Liver (tissue), 9 donors: ENCODE measurements around the gene DDX39A. TPM values are rescaled to one million over a fixed set of nuclear protein-coding genes. Genes with fewer than 3 reads are reported as not detected.

Source experiments
- DNase-seq: peaks from one replicate; pipeline ENCODE4 v3.0.0-alpha.2; 2017; ENCODE audit warnings: low spot score
- H3K27ac ChIP-seq, 2 donors: one replicate each; pipeline ENCODE4 v1.7.0; 2013; ENCODE audit warnings: inconsistent platforms in 2 of 2, low read length in 2 of 2, control low read depth in 1 of 2, low read depth in 1 of 2, mild to moderate bottlenecking in 1 of 2
- H3K27me3 ChIP-seq, 4 donors: one replicate each; pipeline versions ENCODE4 v1.6.1 to v1.7.0; 2013; ENCODE audit warnings: low read length in 3 of 4, inconsistent platforms in 1 of 4, mild to moderate bottlenecking in 1 of 4, moderate library complexity in 1 of 4; ENCODE audit not compliant: control insufficient read depth in 4 of 4, insufficient read depth in 4 of 4
- H3K36me3 ChIP-seq, 4 donors: one replicate each; pipeline versions ENCODE4 v1.6.1 to v1.7.0; 2013; ENCODE audit warnings: low read length in 3 of 4, mild to moderate bottlenecking in 3 of 4, low read depth in 1 of 4, moderate library complexity in 1 of 4; ENCODE audit not compliant: control insufficient read depth in 4 of 4, insufficient read depth in 3 of 4
- H3K4me1 ChIP-seq, 4 donors: one replicate each; pipeline versions ENCODE4 v1.6.1 to v1.7.0; 2013; ENCODE audit warnings: low read length in 3 of 4, mild to moderate bottlenecking in 3 of 4, moderate library complexity in 1 of 4; ENCODE audit not compliant: control insufficient read depth in 4 of 4, insufficient read depth in 4 of 4
- H3K4me3 ChIP-seq, 3 donors: one replicate each; pipeline versions ENCODE4 v1.6.1 to v1.7.0; 2013; ENCODE audit warnings: low read length in 3 of 3, control low read depth in 1 of 3, low read depth in 1 of 3, mild to moderate bottlenecking in 1 of 3
- H3K9ac ChIP-seq, 2 donors: one replicate each; pipeline ENCODE4 v1.7.0; 2013; ENCODE audit warnings: low read length in 2 of 2, mild to moderate bottlenecking in 2 of 2, moderate library complexity in 2 of 2, control low read depth in 1 of 2, low read depth in 1 of 2
- H3K9me3 ChIP-seq, 4 donors: one replicate each; pipeline versions ENCODE4 v1.6.1 to v1.7.0; 2013; ENCODE audit warnings: low read length in 3 of 4; ENCODE audit not compliant: control insufficient read depth in 4 of 4
- EGR1 ChIP-seq, 2 donors: IDR thresholded peaks; 2 replicates each; pipeline ENCODE4 v1.6.1; 2016 to 2018; ENCODE audit warnings: antibody characterized with exemption in 2 of 2, low read depth in 2 of 2
- FOXA1 ChIP-seq: IDR thresholded peaks from 2 replicates; pipeline ENCODE4 v1.6.1; 2016; ENCODE audit warnings: antibody characterized with exemption
- HNF4A ChIP-seq, 2 donors: conservative IDR thresholded peaks; 2 replicates each; pipeline ENCODE4 v1.6.1; 2016; ENCODE audit warnings: antibody characterized with exemption in 2 of 2, mild to moderate bottlenecking in 2 of 2
- JUND ChIP-seq, 2 donors: IDR thresholded peaks; 2 replicates each; pipeline ENCODE4 v1.6.1; 2016; ENCODE audit warnings: antibody characterized with exemption in 2 of 2
- RAD21 ChIP-seq, 2 donors: IDR thresholded peaks; 2 replicates each; pipeline ENCODE4 v1.6.1; 2016; ENCODE audit warnings: antibody characterized with exemption in 2 of 2, mild to moderate bottlenecking in 2 of 2
- RXRA ChIP-seq, 2 donors: IDR thresholded peaks; 2 replicates each; pipeline ENCODE4 v1.6.1; 2017 to 2018; ENCODE audit warnings: antibody characterized with exemption in 2 of 2, mild to moderate bottlenecking in 1 of 2
- SP1 ChIP-seq: IDR thresholded peaks from 2 replicates; pipeline ENCODE4 v1.6.1; 2018; ENCODE audit warnings: antibody characterized with exemption, mild to moderate bottlenecking
- TAF1 ChIP-seq: conservative IDR thresholded peaks from 2 replicates; pipeline ENCODE4 v1.6.1; 2016; ENCODE audit warnings: antibody characterized with exemption, mild to moderate bottlenecking
- YY1 ChIP-seq: IDR thresholded peaks from 2 replicates; pipeline ENCODE4 v1.6.1; 2016; ENCODE audit warnings: antibody characterized with exemption, mild to moderate bottlenecking
- WGBS: extraction: QIAGEN DNeasy Blood & Tissue Kit; methylation state at CpG from one replicate; pipeline ENCODE4 v1.1.7; 2013; 5-methylcytosine and 5-hydroxymethylcytosine counted together
- polyA plus RNA-seq, 2 donors: library from polyadenylated mRNA; stranded (reverse) in 1 of 2; unstranded in 1 of 2; fragments of 200-250 nt in 1 of 2; fragments of >200 nt in 1 of 2; fragmentation: Nextera tagmentation in 1 of 2; extraction: Ambion mirVana in 1 of 2; gene quantifications; one replicate each; pipeline versions ENCODE4 v1.2.1 to v1.2.3, GENCODE V29; 2013 to 2015
- total RNA-seq, 2 donors: library from RNA; depleted of rRNA; stranded (reverse); fragments of >200 nt; gene quantifications; one replicate each; pipeline ENCODE4 v1.2.3, GENCODE V29; 2014
- TF ChIP-seq, protein P1 (sequence below): IDR thresholded peaks from 2 replicates; pipeline ENCODE4 v1.6.1; 2016; ENCODE audit warnings: antibody characterized with exemption, mild to moderate bottlenecking
- TF ChIP-seq, protein P2 (sequence below): IDR thresholded peaks from 2 replicates; pipeline ENCODE4 v1.6.1; 2016; ENCODE audit warnings: antibody characterized with exemption
- TF ChIP-seq, protein P3 (sequence below): fragments of 150-350 bp; IDR thresholded peaks from 2 replicates; pipeline ENCODE4 v1.5.1; 2017; ENCODE audit warnings: improper control_type of control experiment, low read depth, low read length; ENCODE audit not compliant: missing input control
- TF ChIP-seq, protein P4 (sequence below): IDR thresholded peaks from 2 replicates; pipeline ENCODE4 v1.6.1; 2016; ENCODE audit warnings: antibody characterized with exemption
- TF ChIP-seq, protein P5 (sequence below): IDR thresholded peaks from 2 replicates; pipeline ENCODE4 v1.6.1; 2016; ENCODE audit warnings: antibody characterized with exemption
- donor health status: healthy.
- donor health status: healthy.
- donor health status: healthy.
- donor health status: healthy.
- donor health status: healthy.

Gene DDX39A
- total and polyA plus RNA-seq, 4 donors = 24.9 to 54.7 (median 35.4) TPM

DNA sequence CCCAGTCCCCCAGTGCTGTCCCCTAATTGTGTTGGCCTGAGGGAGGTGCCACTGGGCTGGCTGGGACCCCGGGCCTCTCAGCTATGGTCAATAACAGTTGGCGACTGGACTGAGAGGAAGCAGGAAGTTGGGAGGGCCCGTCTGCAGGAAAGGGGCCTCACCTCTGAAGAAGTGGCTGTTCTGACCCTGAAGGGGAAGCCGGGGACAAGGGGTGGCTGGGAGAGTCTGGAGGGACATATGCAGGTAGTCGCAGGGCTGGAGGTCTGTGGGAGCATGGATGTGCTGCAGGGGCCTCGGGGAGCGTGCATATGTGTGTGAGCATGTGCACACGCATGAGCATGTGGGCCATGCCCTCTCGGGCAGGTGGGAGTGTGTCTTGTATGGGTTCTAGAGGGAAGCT lies 19.9 kb upstream of the DDX39A start:
- no peaks in the 10 kb centered on the region for H3K27me3 ChIP-seq
- peaks cover 1 to 22% (median 11%) of the 10 kb centered on the region in 4 donors for H3K4me1 ChIP-seq
- H3K27ac ChIP-seq = no peak overlapping the region
- TF ChIP-seq, protein P1, sequence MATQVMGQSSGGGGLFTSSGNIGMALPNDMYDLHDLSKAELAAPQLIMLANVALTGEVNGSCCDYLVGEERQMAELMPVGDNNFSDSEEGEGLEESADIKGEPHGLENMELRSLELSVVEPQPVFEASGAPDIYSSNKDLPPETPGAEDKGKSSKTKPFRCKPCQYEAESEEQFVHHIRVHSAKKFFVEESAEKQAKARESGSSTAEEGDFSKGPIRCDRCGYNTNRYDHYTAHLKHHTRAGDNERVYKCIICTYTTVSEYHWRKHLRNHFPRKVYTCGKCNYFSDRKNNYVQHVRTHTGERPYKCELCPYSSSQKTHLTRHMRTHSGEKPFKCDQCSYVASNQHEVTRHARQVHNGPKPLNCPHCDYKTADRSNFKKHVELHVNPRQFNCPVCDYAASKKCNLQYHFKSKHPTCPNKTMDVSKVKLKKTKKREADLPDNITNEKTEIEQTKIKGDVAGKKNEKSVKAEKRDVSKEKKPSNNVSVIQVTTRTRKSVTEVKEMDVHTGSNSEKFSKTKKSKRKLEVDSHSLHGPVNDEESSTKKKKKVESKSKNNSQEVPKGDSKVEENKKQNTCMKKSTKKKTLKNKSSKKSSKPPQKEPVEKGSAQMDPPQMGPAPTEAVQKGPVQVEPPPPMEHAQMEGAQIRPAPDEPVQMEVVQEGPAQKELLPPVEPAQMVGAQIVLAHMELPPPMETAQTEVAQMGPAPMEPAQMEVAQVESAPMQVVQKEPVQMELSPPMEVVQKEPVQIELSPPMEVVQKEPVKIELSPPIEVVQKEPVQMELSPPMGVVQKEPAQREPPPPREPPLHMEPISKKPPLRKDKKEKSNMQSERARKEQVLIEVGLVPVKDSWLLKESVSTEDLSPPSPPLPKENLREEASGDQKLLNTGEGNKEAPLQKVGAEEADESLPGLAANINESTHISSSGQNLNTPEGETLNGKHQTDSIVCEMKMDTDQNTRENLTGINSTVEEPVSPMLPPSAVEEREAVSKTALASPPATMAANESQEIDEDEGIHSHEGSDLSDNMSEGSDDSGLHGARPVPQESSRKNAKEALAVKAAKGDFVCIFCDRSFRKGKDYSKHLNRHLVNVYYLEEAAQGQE = no peak
- TF ChIP-seq, protein P2, sequence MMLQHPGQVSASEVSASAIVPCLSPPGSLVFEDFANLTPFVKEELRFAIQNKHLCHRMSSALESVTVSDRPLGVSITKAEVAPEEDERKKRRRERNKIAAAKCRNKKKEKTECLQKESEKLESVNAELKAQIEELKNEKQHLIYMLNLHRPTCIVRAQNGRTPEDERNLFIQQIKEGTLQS = no peak
- TF ChIP-seq JUND (IDR thresholded peaks at IDR 0.05) (no peak), TAF1 (no peak), HNF4A (conservative IDR thresholded peaks at IDR 0.05) (no peak), EGR1 (IDR thresholded peaks at IDR 0.05; ENCODE audit: low read depth in 2 of 2) (no peak), RAD21 (IDR thresholded peaks at IDR 0.05) (no peak), YY1 (no peak), SP1 (no peak)
- TF ChIP-seq, protein P3, sequence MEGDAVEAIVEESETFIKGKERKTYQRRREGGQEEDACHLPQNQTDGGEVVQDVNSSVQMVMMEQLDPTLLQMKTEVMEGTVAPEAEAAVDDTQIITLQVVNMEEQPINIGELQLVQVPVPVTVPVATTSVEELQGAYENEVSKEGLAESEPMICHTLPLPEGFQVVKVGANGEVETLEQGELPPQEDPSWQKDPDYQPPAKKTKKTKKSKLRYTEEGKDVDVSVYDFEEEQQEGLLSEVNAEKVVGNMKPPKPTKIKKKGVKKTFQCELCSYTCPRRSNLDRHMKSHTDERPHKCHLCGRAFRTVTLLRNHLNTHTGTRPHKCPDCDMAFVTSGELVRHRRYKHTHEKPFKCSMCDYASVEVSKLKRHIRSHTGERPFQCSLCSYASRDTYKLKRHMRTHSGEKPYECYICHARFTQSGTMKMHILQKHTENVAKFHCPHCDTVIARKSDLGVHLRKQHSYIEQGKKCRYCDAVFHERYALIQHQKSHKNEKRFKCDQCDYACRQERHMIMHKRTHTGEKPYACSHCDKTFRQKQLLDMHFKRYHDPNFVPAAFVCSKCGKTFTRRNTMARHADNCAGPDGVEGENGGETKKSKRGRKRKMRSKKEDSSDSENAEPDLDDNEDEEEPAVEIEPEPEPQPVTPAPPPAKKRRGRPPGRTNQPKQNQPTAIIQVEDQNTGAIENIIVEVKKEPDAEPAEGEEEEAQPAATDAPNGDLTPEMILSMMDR = no peak
- TF ChIP-seq, protein P4, sequence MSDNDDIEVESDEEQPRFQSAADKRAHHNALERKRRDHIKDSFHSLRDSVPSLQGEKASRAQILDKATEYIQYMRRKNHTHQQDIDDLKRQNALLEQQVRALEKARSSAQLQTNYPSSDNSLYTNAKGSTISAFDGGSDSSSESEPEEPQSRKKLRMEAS = no peak
- TF ChIP-seq, protein P5, sequence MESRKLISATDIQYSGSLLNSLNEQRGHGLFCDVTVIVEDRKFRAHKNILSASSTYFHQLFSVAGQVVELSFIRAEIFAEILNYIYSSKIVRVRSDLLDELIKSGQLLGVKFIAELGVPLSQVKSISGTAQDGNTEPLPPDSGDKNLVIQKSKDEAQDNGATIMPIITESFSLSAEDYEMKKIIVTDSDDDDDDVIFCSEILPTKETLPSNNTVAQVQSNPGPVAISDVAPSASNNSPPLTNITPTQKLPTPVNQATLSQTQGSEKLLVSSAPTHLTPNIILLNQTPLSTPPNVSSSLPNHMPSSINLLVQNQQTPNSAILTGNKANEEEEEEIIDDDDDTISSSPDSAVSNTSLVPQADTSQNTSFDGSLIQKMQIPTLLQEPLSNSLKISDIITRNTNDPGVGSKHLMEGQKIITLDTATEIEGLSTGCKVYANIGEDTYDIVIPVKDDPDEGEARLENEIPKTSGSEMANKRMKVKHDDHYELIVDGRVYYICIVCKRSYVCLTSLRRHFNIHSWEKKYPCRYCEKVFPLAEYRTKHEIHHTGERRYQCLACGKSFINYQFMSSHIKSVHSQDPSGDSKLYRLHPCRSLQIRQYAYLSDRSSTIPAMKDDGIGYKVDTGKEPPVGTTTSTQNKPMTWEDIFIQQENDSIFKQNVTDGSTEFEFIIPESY = no peak
- peaks cover 9 to 21% (median 15%) of the 10 kb centered on the region in 4 donors for H3K36me3 ChIP-seq
- H3K4me3 ChIP-seq = no peak overlapping the region
- no peak overlapping the region for H3K9ac ChIP-seq
- no peak for DNase-seq
- WGBS = 75% methylated on average over 9 of the region's 9 CpGs
- H3K9me3 ChIP-seq = no peaks in the 10 kb centered on the region

DNA sequence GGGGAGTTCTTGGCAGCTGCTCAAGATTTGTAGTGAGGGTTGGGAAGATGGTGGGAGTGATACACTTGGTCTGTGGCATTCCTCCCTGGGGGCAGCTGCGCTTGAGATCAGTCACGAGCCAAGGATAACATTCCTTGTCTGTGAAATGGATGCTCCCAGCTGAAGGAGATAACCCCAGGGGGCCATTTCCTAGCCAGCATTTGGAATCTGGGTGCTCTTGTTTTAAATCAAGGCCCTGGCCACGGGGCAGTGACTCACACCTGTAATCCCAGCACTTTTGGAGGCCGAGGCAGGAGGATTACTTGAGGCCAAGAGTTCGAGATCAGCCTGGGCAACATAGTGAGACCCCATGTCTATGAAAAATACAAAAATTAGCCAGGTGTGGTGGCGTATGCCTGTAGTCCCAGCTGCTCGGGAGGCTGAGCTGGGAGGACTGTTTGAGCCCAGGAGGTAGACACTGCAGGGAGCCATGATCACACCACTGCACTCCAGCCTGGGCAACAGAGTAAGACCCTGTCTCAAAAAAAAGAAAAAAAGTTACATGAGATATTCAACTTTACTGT lies 18.5 kb upstream of the DDX39A start:
- peaks cover 0 to 9% (median 5%) of the 10 kb centered on the region in 4 donors for H3K36me3 ChIP-seq
- H3K27ac ChIP-seq = no peak overlapping the region
- TF ChIP-seq, protein P1 = no peak
- TF ChIP-seq RXRA (IDR thresholded peaks at IDR 0.05) (no peak), HNF4A (conservative IDR thresholded peaks at IDR 0.05) (no peak), RAD21 (IDR thresholded peaks at IDR 0.05) (no peak), FOXA1 (no peak)
- TF ChIP-seq, protein P5 = no peak
- TF ChIP-seq, protein P2 = no peak
- H3K9me3 ChIP-seq = no peaks in the 10 kb centered on the region
- no peak overlapping the region for H3K9ac ChIP-seq
- H3K4me3 ChIP-seq = no peak overlapping the region
- no peaks in the 10 kb centered on the region for H3K27me3 ChIP-seq
- 91% methylated on average over 7 of the region's 7 CpGs for WGBS
- DNase-seq = no peak
- H3K4me1 ChIP-seq = peaks cover 5 to 31% (median 17%) of the 10 kb centered on the region in 4 donors
